CD4-positive, alpha-beta memory T cell (primary cell): ENCODE results near the gene WDTC1. TPM values are rescaled to one million over a fixed set of nuclear protein-coding genes. Genes with fewer than 3 reads are reported as not detected.

Experiments used
- CTCF ChIA-PET: fragments of 350-600 bp; sonication (Branson Sonifier 250); formaldehyde crosslinking; loops from one replicate; lab custom pipeline; 2021; ENCODE audit warnings: inconsistent platforms; ENCODE audit not compliant: partially characterized antibody; lab: Charles Lee
- POLR2A ChIA-PET: fragments of 350-600 bp; sonication (Branson Sonifier 250); formaldehyde crosslinking; loops from one replicate; lab custom pipeline; 2021; ENCODE audit not compliant: partially characterized antibody; lab: Charles Lee
- DNase-seq, 5 donors: peaks; one replicate each; pipeline versions ENCODE4 v3.0.0 to v3.0.0-alpha.2; 2020 to 2022; ENCODE audit warnings: mixed read lengths in 1 of 5
- H3K27ac ChIP-seq: one replicate; pipeline ENCODE4 v1.7.0; 2013; ENCODE audit warnings: low read depth, low read length
- H3K27me3 ChIP-seq: 2 replicates; pipeline ENCODE4 v1.7.0; 2013; ENCODE audit warnings: mild to moderate bottlenecking, low read length, moderate library complexity; ENCODE audit not compliant: insufficient read depth
- H3K36me3 ChIP-seq: 2 replicates; pipeline ENCODE4 v1.7.0; 2013; ENCODE audit warnings: mild to moderate bottlenecking, low read length, moderate library complexity; ENCODE audit not compliant: insufficient read depth
- H3K4me1 ChIP-seq: 2 replicates; pipeline ENCODE4 v1.7.0; 2013; ENCODE audit warnings: mild to moderate bottlenecking, low read length, moderate library complexity; ENCODE audit not compliant: insufficient read depth
- H3K4me3 ChIP-seq, 2 donors: one replicate each; pipeline ENCODE4 v1.7.0; 2013; ENCODE audit warnings: low read length in 2 of 2, mild to moderate bottlenecking in 1 of 2
- H3K9me3 ChIP-seq, 2 donors: one replicate each; pipeline ENCODE4 v1.7.0; 2013; ENCODE audit warnings: low read length in 2 of 2, control low read depth in 1 of 2; ENCODE audit not compliant: control insufficient read depth in 1 of 2
- H3K27ac Mint-ChIP-seq, 7 donors: one replicate each; pipeline ENCODE4 v1.8.0; 2020 to 2021; ENCODE audit warnings: mixed read lengths in 7 of 7, mild to moderate bottlenecking in 6 of 7, inconsistent platforms in 3 of 7, moderate library complexity in 3 of 7
- H3K27me3 Mint-ChIP-seq, 2 donors: one replicate each; pipeline ENCODE4 v1.8.0; 2020 to 2021; ENCODE audit warnings: mixed read lengths in 2 of 2
- H3K36me3 Mint-ChIP-seq, 2 donors: one replicate each; pipeline ENCODE4 v1.8.0; 2020 to 2021; ENCODE audit warnings: mixed read lengths in 2 of 2, inconsistent platforms in 1 of 2, mild to moderate bottlenecking in 1 of 2
- H3K4me1 Mint-ChIP-seq, 4 donors: one replicate each; pipeline ENCODE4 v1.8.0; 2020 to 2021; ENCODE audit warnings: mixed read lengths in 4 of 4, mild to moderate bottlenecking in 1 of 4
- H3K4me3 Mint-ChIP-seq, 8 donors: one replicate each; pipeline ENCODE4 v1.8.0; 2020 to 2021; ENCODE audit warnings: mixed read lengths in 8 of 8, mild to moderate bottlenecking in 7 of 8, moderate library complexity in 6 of 8, inconsistent platforms in 3 of 8
- H3K9me3 Mint-ChIP-seq, 8 donors: one replicate each; pipeline ENCODE4 v1.8.0; 2020 to 2021; ENCODE audit warnings: mixed read lengths in 8 of 8, mild to moderate bottlenecking in 5 of 8, inconsistent platforms in 3 of 8, moderate library complexity in 1 of 8
- intact Hi-C: fragments of 100-400 bp; cut with micrococcal nuclease; formaldehyde crosslinking; loops from one replicate; pipeline ENCODE4 v1.15.1; 2023
- polyA plus RNA-seq, 2 donors: library from polyadenylated mRNA; unstranded; fragments of 300-500 nt; fragmentation: Illumina TruSeq; gene quantifications; one replicate each; pipeline ENCODE4 v1.2.3, GENCODE V29; 2021
- total RNA-seq, 2 experiments: library from RNA; stranded (reverse); gene quantifications; one replicate each; pipeline ENCODE4 v1.2.3, GENCODE V29; 2021

The WDTC1 gene
- total and polyA plus RNA-seq, 4 experiments from 2014 or later = 1.1 to 54.5 (median 29.9) TPM

DNA sequence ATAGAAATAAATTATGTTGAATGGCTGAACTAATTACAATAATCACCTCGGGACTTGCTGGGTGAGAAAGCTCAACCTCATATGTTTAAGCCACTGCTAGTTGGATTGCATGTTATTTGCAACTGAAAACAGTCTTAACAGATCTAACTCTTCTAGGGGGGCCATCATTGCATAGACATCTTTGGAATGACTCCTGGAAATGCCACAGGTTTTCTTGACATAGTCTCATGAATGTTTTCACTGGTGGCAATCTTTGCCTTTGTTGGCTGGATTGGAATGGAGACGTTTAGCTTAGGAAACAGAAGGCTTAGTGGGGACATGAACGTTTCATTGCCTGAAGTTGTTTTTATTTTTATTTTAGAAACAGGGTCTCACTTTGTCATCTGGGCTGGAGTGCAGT lies 8.8 kb upstream of the WDTC1 start:
- H3K27me3 ChIP-seq = no peaks in the 10 kb centered on the region
- no peaks in the 10 kb centered on the region for H3K9me3 ChIP-seq
- ChIA-PET POLR2A (interaction anchor here (1.1 kb wide), 1 partner anchor 9 kb away, joined by 5 read pairs; the partner anchor contains the start of gene WDTC1), CTCF (interaction anchor here (0.8 kb wide), 1 partner anchor 170 kb away, joined by 3 read pairs; no protein-coding TSS in a partner anchor)
- no peaks in the 10 kb centered on the region for H3K4me1 Mint-ChIP-seq
- H3K4me1 ChIP-seq = no peaks in the 10 kb centered on the region
- peaks cover 0 to 2% of the 10 kb centered on the region in 2 donors for H3K27me3 Mint-ChIP-seq
- DNase-seq = no peak
- no peak overlapping the region for H3K4me3 Mint-ChIP-seq
- no peaks in the 10 kb centered on the region for H3K36me3 ChIP-seq
- H3K4me3 ChIP-seq = no peak overlapping the region
- no peaks in the 10 kb centered on the region for H3K9me3 Mint-ChIP-seq
- H3K36me3 Mint-ChIP-seq = no peaks in the 10 kb centered on the region
- H3K27ac ChIP-seq = no peak overlapping the region
- H3K27ac Mint-ChIP-seq = no peak overlapping the region
- intact Hi-C loops = no loop called here

DNA sequence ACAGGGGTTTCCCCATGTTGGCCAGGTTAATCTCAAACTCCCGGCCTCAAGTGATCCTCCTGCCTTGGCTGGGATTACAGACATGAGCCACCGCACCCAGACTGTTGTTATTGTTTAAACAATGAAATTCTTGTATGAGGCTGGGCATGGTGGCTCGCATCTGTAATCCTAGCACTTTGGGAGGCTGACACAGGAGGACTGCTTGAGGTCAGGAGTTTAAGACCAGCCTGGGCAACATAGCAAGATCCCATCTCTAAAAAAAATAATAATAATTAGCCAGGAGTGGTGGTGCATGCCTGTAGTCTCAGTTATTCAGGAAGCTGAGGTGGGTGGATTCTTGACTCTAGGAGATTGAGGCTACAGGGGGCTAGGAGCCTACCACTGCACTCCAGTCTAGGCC lies 6.7 kb upstream of the WDTC1 start:
- no peaks in the 10 kb centered on the region for H3K27me3 Mint-ChIP-seq
- H3K4me3 Mint-ChIP-seq = no peak overlapping the region
- intact Hi-C loops = no loop called here
- no peak for DNase-seq
- ChIA-PET POLR2A (no interaction called here), CTCF (no interaction called here)
- no peaks in the 10 kb centered on the region for H3K4me1 ChIP-seq
- H3K27ac ChIP-seq = no peak overlapping the region
- H3K27me3 ChIP-seq = no peaks in the 10 kb centered on the region
- H3K9me3 Mint-ChIP-seq = no peaks in the 10 kb centered on the region
- H3K9me3 ChIP-seq = no peaks in the 10 kb centered on the region
- H3K36me3 ChIP-seq = no peaks in the 10 kb centered on the region
- H3K27ac Mint-ChIP-seq = no peak overlapping the region
- no peak overlapping the region for H3K4me3 ChIP-seq
- H3K36me3 Mint-ChIP-seq = no peaks in the 10 kb centered on the region
- no peaks in the 10 kb centered on the region for H3K4me1 Mint-ChIP-seq

DNA sequence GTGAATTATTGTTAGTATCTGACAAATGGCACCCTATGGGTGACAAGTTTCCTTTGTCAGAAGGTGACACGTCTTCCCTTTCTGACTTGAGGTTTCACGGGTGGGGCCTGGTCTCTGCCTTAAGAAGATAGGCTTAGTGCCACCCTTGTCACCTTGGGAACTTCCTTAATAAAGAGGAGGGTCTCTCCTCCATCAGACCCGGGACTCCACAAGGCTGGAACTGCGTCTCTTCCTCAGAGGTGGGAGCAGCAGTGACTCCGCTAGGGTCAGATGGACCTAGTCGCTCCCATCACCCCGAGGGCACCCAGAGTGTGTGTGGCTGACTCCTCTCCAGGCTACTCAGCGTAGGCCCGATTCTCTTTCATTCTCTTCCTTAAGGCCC lies 774 bp upstream of the WDTC1 start:
- Mint-ChIP-seq H3K27me3 (peaks cover 0 to 3% of the 10 kb centered on the region in 2 donors), H3K4me3 (peak overlapping the region; percentile 85 to 98 (median 96)), H3K4me1 (peaks cover 27 to 41% (median 33%) of the 10 kb centered on the region in 4 donors), H3K36me3 (peaks cover 0 to 17% of the 10 kb centered on the region in 2 donors), H3K27ac (peak overlapping the region; percentile 88 to 97 (median 90)), H3K9me3 (peaks cover 0 to 4% (median 0%) of the 10 kb centered on the region in 8 donors)
- POLR2A ChIA-PET = interaction anchor here (0.6 to 1.3 kb wide), 10 partner anchors 8 to 801 kb away, joined by 3 to 6 read pairs (median 4); partner anchors contain the start of genes DHDDS, SLC9A1, STX12 and WASF2
- Histone ChIP-seq H3K27me3 (no peaks in the 10 kb centered on the region), H3K4me3 (peak overlapping the region in 1 of 2 donors; percentile 63), H3K9me3 (no peaks in the 10 kb centered on the region), H3K27ac (peak overlapping the region; percentile 69), H3K36me3 (no peaks in the 10 kb centered on the region), H3K4me1 (peaks cover 26% of the 10 kb centered on the region)
- CTCF ChIA-PET = no interaction called here
- intact Hi-C loops = loop anchor here (1.0 kb wide), 3 partner anchors 35 to 89 kb away; partner anchors contain the start of genes SLC9A1 and TMEM222
- peak in 3 of 5 donors; percentile 17 to 52 (median 28) for DNase-seq

DNA sequence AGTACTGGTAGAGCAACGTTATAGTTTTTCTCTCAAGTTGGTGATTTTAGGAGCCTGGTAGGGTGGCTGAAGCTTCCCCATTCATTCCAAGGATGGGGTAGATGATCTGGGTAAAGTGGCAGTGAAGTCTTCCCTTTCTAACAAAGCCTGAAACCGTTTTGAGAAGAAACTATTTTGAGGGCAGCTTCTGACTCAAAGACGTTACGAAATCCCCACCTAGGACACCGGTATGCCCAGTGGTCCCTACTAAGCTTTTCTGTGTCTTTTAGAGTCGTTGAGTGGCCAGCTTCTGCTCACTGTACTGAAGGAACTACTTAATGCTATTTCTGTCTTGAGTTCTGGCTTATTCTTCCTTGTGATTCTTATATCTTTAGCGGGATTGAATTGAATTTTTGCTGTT lies 1.4 kb downstream of the WDTC1 start:
- H3K4me1 ChIP-seq = peaks cover 26% of the 10 kb centered on the region
- no peaks in the 10 kb centered on the region for H3K9me3 ChIP-seq
- H3K27ac Mint-ChIP-seq = peak overlapping the region; percentile 91 to 97 (median 96)
- peaks cover 0 to 4% (median 0%) of the 10 kb centered on the region in 8 donors for H3K9me3 Mint-ChIP-seq
- H3K4me3 ChIP-seq = peak overlapping the region; percentile 60 to 73
- ChIA-PET CTCF (no interaction called here), POLR2A (no interaction called here)
- DNase-seq = no peak
- H3K4me3 Mint-ChIP-seq = peak overlapping the region; percentile 93 to 99 (median 96)
- peaks cover 27 to 41% (median 33%) of the 10 kb centered on the region in 4 donors for H3K4me1 Mint-ChIP-seq
- no peaks in the 10 kb centered on the region for H3K27me3 ChIP-seq
- peaks cover 0 to 3% of the 10 kb centered on the region in 2 donors for H3K27me3 Mint-ChIP-seq
- H3K27ac ChIP-seq = no peak overlapping the region
- peaks cover 0 to 17% of the 10 kb centered on the region in 2 donors for H3K36me3 Mint-ChIP-seq
- no peaks in the 10 kb centered on the region for H3K36me3 ChIP-seq
- intact Hi-C loops = no loop called here

DNA sequence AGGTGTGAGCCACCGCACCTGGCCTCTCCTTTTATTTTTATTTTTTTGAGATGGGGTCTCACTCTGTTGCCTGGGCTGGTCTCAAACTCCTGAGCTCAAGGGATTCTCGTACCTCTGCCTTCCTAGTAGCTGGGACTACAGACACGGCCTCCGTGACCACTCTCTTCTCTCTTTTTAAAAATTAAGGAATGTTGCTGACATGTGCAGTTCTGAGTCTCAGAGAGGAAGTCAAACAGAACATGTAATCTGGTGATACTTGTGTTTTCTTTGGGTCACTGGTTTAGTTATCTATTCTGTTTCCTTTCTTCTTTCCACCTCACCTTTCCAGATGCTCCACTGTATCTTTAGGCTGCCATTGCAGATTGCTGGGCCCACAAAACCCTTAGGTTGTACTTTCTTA lies 2.7 kb downstream of the WDTC1 start:
- peaks cover 0 to 3% of the 10 kb centered on the region in 2 donors for H3K27me3 Mint-ChIP-seq
- peaks cover 0 to 4% (median 0%) of the 10 kb centered on the region in 8 donors for H3K9me3 Mint-ChIP-seq

DNA sequence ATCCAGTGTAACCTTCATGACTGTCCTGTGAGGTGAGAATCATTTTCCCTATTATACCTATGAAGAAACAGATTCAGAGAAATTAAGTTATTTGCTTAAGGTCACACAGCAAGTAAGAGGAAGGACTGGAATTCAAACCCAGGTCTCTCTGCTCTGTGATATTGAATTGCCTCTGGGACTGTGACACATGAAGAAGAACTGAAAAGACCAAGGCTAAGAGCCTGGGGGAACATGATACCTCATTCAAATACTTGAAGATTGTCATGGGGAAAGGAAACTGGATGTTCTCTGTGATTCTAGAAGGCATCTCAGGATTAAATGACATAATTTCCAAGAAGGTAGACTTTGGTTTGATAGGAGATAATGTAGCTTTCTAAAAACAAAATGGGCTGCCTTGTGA lies 3.6 kb downstream of the WDTC1 start:
- Mint-ChIP-seq H3K9me3 (peaks cover 0 to 4% (median 0%) of the 10 kb centered on the region in 8 donors), H3K27me3 (peaks cover 0 to 3% of the 10 kb centered on the region in 2 donors), H3K4me3 (peak overlapping the region in 2 of 8 donors; percentile 26 to 49), H3K36me3 (peaks cover 0 to 19% of the 10 kb centered on the region in 2 donors), H3K4me1 (peaks cover 28 to 40% (median 35%) of the 10 kb centered on the region in 4 donors), H3K27ac (peak overlapping the region in 2 of 7 donors; percentile 30 to 67)
- CTCF ChIA-PET = no interaction called here
- Histone ChIP-seq H3K27ac (no peak overlapping the region), H3K36me3 (no peaks in the 10 kb centered on the region), H3K4me3 (no peak overlapping the region), H3K4me1 (peaks cover 26% of the 10 kb centered on the region), H3K9me3 (no peaks in the 10 kb centered on the region), H3K27me3 (no peaks in the 10 kb centered on the region)
- intact Hi-C loops = no loop called here
- POLR2A ChIA-PET = interaction anchor here (1.4 kb wide), 1 partner anchor 83 kb away, joined by 6 read pairs; the partner anchor contains the start of gene SLC9A1
- no peak for DNase-seq

More for the DNA sequence above, 2.7 kb downstream of the WDTC1 start:
- H3K27ac ChIP-seq = no peak overlapping the region
- H3K27ac Mint-ChIP-seq = peak overlapping the region in 1 of 7 donors; percentile 37
- no peak overlapping the region for H3K4me3 ChIP-seq
- H3K4me3 Mint-ChIP-seq = peak overlapping the region in 5 of 8 donors; percentile 20 to 62 (median 48)
- peaks cover 0 to 19% of the 10 kb centered on the region in 2 donors for H3K36me3 Mint-ChIP-seq
- POLR2A ChIA-PET = no interaction called here
- H3K9me3 ChIP-seq = no peaks in the 10 kb centered on the region
- peaks cover 26% of the 10 kb centered on the region for H3K4me1 ChIP-seq
- intact Hi-C loops = no loop called here
- H3K36me3 ChIP-seq = no peaks in the 10 kb centered on the region
- peaks cover 28 to 41% (median 36%) of the 10 kb centered on the region in 4 donors for H3K4me1 Mint-ChIP-seq
- no peaks in the 10 kb centered on the region for H3K27me3 ChIP-seq
- no peak for DNase-seq
- CTCF ChIA-PET = no interaction called here

DNA sequence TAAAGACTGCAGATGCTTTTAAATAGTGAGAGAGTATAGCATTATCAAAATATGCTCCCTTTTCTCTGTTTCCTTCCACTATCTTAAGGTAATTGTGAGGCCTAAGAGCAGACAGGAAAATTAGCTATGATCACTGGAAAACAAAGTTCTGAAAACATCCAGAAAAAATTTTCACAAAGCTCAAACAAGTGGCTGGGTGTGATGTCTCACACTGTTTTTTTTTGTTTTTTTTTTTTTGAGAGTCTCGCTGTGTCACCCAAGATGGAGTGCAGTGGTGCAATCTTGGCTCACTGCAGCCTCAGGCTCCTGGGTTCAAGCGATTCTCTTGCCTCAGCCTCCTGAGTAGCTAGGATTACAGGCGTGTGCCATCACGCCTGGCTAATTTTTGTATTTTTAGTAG lies 7.2 kb downstream of the WDTC1 start:
- DNase-seq = no peak
- intact Hi-C loops = no loop called here
- Histone ChIP-seq H3K27me3 (no peaks in the 10 kb centered on the region), H3K4me1 (peaks cover 3% of the 10 kb centered on the region), H3K4me3 (no peak overlapping the region), H3K9me3 (no peaks in the 10 kb centered on the region), H3K36me3 (peaks cover 3% of the 10 kb centered on the region), H3K27ac (no peak overlapping the region)
- Mint-ChIP-seq H3K9me3 (no peaks in the 10 kb centered on the region), H3K27me3 (no peaks in the 10 kb centered on the region), H3K36me3 (peaks cover 13 to 26% of the 10 kb centered on the region in 2 donors), H3K4me3 (no peak overlapping the region), H3K27ac (peak overlapping the region in 1 of 7 donors; percentile 6), H3K4me1 (peaks cover 10 to 23% (median 13%) of the 10 kb centered on the region in 4 donors)
- ChIA-PET POLR2A (interaction anchor here (0.6 kb wide), 1 partner anchor 87 kb away, joined by 3 read pairs; the partner anchor contains the start of gene SLC9A1), CTCF (interaction anchor here (0.6 to 1.9 kb wide), 5 partner anchors 13 to 196 kb away, joined by 3 to 4 read pairs (median 3); no protein-coding TSS in a partner anchor)
